GM12872 (cell line): ENCODE results near the gene FOLR1.

Source experiments
- CTCF ChIP-seq: IDR thresholded peaks from 3 replicates; pipeline ENCODE4 v1.5.1; 2011; ENCODE audit warnings: low read depth, mild to moderate bottlenecking, low read length, moderate library complexity; ENCODE audit not compliant: insufficient read depth

FOLR1 gene

GRCh38 chr11:72227316-72228228, 35.6 kb downstream of the FOLR1 start:
- no peak for TF ChIP-seq CTCF

- no peak for TF ChIP-seq CTCF
Measured at GRCh38 chr11:72228229-72228843, 36.4 kb downstream of the FOLR1 start.

- TF ChIP-seq CTCF, result no peak
Measured at GRCh38 chr11:72228844-72229231, 36.9 kb downstream of the FOLR1 start.

DNA sequence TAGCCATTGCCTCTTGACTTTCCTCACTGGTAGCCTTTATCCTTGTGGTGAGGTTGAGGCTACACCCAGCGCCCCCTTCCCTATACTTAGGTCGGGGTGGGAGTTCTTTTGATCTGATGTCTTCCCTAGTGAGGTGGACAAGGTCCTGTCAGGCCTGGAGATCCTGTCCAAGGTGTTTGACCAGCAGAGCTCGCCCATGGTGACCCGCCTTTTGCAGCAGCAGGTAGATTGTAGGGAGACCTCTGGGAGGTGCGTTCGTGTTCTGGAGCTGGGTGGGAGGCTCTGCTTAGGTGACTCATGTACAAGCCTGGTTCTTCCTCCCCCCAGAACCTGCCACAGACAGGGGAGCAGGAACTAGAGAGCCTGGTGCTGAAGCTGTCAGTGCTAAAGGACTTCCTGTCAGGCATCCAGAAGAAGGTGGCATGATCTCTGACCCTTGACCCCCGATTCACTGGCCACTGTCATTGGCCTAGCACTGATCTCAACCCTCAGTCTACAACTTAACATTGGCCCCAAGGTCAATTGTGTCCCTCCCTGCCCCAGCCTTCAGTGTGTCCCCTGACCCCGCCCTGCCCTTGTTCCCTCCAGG, 37.5 kb downstream of the FOLR1 start:
- no peak for TF ChIP-seq CTCF

DNA sequence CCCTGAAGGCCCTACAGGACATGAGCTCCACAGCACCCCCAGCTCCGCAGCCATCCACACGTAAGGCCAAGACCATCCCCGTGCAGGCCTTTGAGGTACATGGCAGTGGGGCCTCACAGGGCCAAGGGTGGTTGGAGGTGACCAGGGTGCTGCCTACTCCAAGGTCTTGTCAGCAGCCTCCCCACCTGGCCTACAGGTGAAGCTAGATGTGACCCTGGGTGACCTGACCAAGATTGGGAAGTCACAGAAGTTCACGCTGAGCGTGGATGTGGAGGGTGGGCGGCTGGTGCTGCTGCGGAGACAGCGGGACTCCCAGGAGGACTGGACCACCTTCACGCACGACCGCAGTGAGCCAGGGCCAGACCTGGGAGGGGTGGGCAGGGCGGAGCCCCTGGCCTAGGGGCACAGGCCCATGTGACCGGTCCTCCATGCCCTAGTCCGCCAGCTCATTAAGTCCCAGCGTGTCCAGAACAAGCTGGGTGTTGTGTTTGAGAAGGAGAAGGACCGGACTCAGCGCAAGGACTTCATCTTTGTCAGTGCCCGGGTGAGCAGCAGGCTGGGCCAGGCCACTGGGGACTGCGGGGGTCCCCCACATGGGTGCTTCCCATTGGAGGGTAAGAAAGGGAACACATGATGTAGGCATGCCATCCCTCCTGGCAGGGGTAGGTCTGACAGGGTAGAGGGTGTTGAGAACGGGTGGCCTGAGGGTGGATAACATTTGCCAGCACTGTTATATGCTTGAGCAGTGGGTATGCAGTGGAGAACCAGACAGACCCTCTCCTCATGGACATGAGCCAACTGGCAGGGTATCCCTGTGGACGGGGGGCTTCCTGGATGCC, 38.2 kb downstream of the FOLR1 start:
- no peak for TF ChIP-seq CTCF

DNA sequence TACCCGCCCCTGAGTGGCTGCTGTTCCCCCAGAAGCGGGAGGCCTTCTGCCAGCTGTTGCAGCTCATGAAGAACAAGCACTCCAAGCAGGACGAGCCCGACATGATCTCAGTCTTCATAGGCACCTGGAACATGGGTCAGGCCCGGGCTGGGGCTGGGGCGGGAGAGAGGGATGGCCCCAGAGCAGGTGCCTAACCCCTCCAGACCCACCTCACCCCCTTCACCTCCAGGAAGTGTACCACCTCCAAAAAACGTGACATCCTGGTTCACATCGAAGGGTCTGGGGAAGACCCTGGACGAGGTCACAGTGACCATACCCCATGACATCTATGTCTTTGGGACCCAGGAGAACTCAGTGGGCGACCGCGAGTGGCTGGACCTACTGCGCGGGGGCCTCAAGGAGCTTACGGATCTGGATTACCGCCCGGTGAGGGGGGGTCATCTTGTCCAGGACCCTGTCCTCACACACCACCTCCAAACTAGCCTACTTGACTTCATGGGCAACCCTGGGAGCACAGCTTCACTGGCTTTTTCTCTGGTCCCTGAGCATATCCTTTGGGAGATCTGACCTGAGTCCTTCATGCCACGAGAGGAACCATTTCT, 38.9 kb downstream of the FOLR1 start:
- TF ChIP-seq CTCF, result no peak
